Activated CD8-positive, alpha-beta memory T cell treated with anti-CD3 and anti-CD28 coated beads, Interleukin-2, amount 50 U/mL, for 24 hours (primary cell): ENCODE results near the gene SIL1.
"Not testable (repeated sequence)": the region's sequence is repeated elsewhere in the genome, so short reads cannot be mapped to it uniquely, and the experiment has no call there.

ENCODE experiments used
- DNase-seq: peaks from one replicate; pipeline ENCODE4 v3.0.0-alpha.2; 2020; ENCODE audit errors: extremely low read depth

Gene SIL1

DNA sequence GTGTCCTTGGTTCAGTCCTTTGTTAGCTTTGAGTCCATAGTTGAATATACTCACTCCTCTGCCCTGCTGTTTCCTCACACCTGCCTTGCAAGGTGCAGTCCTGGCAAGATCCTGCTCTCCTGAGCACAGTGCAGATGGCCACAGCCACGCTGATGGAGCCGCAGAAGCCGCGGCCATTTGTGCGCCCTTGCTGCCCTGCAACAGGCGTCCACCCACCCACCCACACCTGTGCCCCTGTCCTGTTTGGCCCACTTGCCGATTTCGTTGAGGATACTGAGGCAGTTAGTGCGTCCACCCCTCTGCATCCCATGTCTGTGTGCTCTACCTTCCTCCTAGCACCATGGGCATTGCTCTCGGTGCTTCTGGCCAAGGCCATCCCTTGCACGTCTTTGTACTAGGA lies 271.9 kb downstream of the SIL1 start:
- DNase-seq = no peak

DNA sequence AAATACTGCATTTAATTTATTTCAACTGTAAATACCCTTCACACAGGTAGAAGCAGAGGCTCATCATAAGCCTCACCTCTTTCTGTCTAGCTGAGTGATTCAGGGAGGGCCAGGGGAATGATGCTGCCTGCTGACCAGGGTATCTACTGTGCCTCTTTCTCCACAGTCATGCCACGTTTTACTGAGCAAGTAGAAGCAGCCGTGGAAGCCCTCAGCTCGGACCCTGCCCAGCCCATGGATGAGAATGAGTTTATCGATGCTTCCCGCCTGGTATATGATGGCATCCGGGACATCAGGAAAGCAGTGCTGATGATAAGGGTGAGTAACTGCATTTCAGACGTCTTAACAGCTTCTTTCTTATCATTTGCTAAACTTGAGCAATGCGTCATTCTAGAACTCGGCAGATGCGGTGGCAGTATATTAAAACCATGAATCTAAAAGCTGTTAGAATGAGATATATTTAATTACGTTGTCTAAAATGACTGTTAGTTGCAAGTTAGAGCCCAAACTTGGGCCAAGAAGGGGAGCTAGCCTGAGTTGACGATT lies 273.0 kb downstream of the SIL1 start:
- DNase-seq = no peak

- no peak for DNase-seq
Observed at GRCh38 chr5:138922494-138922893, 275.7 kb downstream of the SIL1 start.

DNA sequence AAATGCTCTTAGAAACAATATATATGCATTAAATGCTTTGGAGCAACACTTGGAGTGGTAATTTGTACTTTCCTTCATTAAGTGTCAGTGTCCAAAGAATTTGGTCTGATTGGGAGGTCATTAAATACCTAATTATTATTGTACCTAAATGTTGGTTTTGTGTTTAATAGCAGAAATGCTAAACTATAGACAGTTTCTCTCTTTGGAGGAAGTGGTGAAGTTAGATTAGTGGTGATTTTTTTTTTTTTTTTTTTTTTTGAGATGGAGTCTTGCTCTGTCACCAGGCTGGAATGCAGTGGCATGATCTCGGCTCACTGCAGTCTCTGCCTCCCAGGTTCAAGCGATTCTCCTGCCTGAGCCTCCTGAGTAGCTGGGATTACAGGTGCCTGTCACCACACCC lies 276.8 kb downstream of the SIL1 start:
- DNase-seq = not testable (repeated sequence)

DNA sequence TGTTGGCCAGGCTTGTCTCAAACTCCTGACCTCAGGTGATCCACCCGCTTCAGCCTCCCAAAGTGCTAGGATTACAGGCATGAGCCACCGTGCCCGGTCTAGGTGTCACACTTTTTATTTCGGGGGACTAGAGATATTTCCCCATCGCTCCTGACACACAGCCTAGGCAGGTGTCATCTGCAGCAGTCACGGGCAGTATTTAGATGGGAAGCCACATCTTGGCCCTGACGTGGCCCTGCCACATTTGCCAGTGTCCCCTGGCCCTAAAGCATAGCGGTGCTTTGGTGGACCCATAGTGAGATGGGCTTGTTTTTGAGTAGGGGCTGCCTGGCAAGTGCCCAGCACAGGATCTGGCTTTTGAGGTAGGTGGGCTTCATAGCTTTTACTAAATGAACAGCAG lies 278.0 kb downstream of the SIL1 start:
- DNase-seq = no peak

DNA sequence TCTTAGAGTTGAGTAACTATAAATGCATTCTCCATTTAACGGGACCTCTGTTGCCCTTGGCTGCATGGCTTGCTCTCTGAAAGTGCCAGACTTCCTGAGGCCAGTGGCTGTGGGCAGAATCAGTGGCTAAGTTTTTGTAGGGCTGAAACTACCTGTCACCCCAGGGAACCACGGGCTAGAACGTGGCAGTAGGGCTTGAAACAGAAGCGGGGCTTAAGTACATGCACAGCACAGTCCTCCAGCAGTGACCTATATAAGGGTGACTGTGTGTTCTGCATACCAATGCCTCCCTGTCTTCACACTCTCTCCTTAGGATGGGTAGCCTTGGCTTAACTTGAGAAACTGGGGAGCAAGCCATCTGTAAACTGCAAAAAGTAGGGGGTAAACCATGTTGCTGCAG lies 279.5 kb downstream of the SIL1 start:
- DNase-seq = no peak

DNA sequence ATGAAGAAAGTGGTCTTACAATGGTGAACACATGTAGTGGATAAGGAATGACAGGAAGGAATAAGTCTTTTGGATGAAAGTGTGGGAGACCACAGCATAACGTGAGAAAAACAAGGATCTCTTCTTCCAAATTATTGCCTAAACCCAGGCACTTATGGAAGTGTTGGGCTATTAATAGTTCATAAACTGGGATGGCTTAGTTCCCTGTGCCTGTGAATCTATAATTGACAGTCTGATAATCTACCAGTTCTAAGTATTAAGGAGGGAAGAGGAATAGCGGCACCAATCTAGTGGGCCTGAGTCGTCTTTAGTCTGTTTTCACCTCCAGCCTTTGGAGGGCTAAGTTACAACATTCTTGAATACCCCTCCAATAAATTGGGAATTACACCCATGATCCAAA lies 283.8 kb downstream of the SIL1 start:
- DNase-seq = no peak

DNA sequence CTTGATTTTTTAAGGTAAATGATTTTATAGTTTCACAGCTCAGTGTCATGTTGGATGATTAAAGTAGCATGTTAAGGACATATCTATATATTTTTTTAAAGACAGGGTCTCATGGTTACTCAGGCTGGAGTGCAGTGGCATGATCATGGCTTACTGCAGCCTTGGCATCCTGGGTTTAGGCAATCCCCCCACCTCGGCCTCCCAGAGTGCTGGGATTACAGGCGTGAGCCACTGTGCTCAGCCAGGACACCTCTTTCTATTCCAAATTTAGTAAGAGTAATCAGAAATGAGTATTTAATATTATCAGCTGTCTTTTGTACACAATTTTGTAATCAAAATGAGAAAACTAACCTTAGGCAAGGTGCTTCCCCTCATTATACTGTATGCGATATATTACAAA lies 284.4 kb downstream of the SIL1 start:
- no peak for DNase-seq

DNA sequence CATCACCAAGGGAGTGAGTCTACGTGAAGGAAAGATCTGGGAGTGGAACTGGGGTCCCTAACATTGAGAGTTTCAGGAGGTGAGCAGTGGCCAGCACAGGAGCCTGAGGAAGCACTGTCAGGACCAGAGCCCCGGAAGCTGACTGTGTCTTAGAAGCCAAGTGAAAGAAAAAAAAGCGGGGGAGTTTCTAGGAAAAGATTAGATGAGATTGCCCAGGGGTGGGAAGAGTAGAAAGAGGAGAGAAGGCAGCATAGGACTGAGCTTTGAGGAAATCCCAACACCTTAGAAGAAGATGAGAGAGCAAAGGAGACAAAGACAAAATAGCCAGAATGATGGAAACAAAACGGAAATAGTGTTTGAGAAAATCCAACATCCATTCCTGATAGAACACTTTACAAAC lies 286.1 kb downstream of the SIL1 start:
- DNase-seq = no peak

- no peak for DNase-seq
Observed at GRCh38 chr5:138911441-138911840, 286.7 kb downstream of the SIL1 start.

DNA sequence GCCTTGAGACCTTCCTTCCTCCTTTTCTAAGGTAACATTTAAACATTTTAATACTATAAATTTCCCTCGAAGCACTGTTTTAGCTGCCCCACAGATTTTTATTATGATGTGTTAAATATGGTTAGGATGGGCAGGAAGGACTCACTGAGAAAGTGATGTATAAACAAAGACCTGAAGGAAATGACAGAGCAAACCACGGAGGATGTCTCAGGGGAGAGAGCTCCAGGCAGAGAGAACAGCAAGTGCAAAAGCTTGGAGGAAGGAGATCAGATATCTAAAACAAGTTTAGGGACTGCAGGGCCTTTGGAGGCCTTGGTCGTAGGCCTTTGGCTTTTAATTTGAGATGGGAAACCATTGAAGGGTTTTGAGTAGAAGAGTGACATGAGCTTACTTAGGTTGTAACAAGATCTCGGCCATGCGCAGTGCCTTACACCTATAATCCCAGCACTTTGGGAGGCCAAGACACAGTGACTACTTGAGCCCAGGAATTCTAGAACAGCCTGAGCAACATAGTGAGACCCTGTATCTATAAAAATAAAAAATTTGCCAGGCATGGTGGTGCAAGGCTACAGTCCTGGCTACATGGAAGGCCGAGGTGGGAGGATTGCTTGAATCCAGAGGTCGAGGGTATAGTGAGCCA lies 287.5 kb downstream of the SIL1 start:
- no peak for DNase-seq

GRCh38 chr5:138909734-138910133 lies 288.4 kb downstream of the SIL1 start:
- DNase-seq = no peak

DNA sequence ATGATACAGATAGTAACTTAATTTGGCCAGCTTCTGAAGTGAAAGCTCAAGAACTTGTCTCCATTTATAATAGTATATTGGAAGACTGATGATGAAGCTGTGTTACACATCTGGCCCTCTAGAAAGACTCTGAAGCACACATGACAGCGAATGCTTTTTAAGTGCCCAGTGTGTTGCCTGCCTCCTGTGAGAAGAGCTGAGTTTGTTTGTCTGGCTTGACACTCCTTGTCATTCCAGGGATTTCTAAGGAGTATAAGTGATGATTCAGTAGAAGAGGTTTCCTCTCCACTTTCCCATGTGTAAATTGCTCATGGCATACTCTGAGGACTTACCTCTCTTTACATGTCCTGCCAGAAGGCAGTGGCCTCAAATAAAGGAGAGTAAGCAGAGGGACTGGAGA lies 292.6 kb downstream of the SIL1 start:
- no peak for DNase-seq

GRCh38 chr5:138903130-138903775 lies 294.9 kb downstream of the SIL1 start:
- DNase-seq = no peak

DNA sequence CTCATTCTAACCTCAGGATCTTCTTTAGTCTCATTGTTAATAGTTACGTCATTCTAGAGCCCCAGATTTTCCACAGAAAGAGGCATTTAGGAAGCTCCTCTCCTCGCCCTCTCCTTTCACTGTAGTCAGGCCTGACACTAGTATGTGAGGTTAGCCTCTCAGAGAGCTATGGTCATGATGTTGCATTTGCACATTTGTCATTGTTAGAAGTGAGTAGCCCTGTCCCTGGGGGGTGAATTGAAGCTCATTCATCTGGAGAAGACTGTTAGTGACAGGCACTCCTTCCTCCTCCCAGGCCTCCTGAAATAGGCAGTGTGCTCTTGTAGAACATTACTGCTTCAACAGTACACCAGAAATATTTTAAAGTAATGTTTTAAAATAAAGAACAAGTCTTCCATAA lies 296.5 kb downstream of the SIL1 start:
- no peak for DNase-seq

DNA sequence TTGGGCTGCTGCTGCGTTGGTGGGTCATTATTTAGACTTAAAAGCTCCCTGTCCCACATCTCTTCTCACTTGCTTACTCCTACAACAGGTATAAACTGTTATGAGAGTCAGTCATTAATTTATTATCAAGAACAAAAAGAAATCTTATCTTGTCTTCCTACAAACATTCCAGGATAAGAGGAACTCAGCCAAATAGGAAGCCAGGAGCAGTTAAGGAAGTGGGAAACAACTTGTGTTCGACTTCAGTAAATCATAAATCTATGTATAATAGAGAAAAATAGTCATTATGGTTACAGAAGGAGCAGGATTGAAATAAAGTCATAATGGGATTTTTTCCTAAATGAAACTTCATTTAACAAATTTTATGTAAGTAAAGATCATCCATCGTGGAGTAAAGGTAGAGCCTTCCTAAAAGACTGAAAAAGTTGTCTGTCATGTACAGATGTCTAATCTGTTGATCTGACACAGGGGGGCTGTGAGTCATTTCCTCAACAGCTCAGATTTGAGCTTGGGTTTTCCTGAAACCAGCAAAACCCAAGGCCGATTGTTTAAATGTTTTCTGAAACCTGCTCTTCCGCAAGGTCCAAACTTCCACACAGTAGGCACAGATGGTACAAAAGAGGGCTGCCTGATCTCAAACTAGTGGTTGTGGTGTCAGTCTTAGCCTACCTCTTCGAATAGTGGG lies 297.7 kb downstream of the SIL1 start:
- no peak for DNase-seq

DNA sequence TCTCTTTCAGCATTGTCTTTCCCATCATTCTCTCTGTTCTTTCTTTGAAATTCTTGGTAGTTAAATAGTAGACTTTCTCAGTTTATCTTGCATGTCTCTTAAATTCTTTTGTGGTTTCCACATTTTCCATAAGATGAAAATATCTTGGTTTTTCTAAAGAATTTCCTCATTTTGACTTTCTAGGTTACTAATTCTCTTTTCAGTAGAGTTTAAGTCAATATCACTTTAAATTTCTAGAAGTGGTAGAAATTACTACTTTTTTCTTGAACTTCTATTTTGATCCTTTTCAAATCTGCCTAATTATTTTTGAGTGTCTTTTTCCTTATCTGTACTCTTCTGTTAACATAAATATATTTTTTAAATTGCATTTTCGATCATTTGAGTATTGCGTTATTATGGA lies 299.4 kb downstream of the SIL1 start:
- no peak for DNase-seq

DNA sequence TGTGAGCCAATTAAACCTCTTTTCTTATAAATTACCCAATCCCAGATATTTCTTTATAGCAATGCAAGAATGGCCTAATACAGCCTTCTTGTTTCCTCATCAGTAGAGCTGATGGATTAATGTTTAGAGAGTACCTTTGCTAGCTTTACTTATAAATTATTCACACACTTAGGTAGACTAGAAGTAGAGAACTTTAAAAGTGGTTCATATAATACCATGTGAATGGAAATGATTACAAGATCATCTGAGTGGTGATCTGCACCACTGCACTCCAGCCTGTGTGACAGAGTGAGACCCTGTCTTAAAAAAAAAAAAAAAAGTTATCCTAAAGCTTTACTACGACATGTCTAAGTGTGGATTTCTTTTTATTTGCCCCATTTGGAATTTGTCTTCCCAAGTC lies 299.9 kb downstream of the SIL1 start:
- no peak for DNase-seq
